Measurements from ENCODE around the gene PHF12. TPM values are rescaled to one million over a fixed set of nuclear protein-coding genes. Genes with fewer than 3 reads are reported as not detected.
"Not testable (repeated sequence)": the region's sequence is repeated elsewhere in the genome, so short reads cannot be mapped to it uniquely, and the experiment has no call there.

Gene PHF12
- total RNA-seq, 4 donors from 2014 or later: 54.8 to 114 (median 72.9) TPM

DNA sequence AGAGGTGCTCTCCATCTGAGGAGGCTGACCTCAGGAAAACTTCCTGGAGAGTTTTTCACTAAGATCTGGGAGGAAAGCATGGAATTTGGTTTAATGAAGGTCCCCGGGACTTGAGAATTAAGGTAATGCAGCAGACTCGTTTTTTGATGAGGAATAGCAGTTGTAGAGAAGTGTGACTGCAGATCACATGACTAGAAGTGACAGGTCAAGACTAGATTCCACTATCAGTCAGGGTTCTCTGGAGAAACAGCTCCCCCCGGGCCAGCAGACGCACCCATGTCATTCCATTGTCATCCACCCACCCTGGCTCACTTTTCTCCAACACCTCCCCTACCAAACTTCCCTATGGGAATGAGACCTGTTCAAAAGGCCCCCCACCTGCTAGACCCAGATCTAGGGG, 46.5 kb downstream of the PHF12 start:
- Histone ChIP-seq H3K27ac (no peak overlapping the region), H3K4me3 (no peak overlapping the region), H3K27me3 (no peaks in the 10 kb centered on the region), H3K9me3 (no peaks in the 10 kb centered on the region), H3K36me3 (peaks cover 0 to 36% (median 0%) of the 10 kb centered on the region in 3 donors), H3K4me1 (peaks cover 0 to 27% (median 6%) of the 10 kb centered on the region in 4 donors)
- DNase-seq: no peak
- no peak for TF ChIP-seq POLR2A (IDR thresholded peaks at IDR 0.05)
- TF ChIP-seq, protein P1, sequence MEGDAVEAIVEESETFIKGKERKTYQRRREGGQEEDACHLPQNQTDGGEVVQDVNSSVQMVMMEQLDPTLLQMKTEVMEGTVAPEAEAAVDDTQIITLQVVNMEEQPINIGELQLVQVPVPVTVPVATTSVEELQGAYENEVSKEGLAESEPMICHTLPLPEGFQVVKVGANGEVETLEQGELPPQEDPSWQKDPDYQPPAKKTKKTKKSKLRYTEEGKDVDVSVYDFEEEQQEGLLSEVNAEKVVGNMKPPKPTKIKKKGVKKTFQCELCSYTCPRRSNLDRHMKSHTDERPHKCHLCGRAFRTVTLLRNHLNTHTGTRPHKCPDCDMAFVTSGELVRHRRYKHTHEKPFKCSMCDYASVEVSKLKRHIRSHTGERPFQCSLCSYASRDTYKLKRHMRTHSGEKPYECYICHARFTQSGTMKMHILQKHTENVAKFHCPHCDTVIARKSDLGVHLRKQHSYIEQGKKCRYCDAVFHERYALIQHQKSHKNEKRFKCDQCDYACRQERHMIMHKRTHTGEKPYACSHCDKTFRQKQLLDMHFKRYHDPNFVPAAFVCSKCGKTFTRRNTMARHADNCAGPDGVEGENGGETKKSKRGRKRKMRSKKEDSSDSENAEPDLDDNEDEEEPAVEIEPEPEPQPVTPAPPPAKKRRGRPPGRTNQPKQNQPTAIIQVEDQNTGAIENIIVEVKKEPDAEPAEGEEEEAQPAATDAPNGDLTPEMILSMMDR (IDR thresholded peaks at IDR 0.05): no peak

- H3K4me3 ChIP-seq: not testable (repeated sequence)
- H3K27ac ChIP-seq: peak overlapping the region in 2 of 4 donors; percentile 20 to 79
Observed at GRCh38 chr17:28903546-28903841, 47.8 kb downstream of the PHF12 start.

DNA sequence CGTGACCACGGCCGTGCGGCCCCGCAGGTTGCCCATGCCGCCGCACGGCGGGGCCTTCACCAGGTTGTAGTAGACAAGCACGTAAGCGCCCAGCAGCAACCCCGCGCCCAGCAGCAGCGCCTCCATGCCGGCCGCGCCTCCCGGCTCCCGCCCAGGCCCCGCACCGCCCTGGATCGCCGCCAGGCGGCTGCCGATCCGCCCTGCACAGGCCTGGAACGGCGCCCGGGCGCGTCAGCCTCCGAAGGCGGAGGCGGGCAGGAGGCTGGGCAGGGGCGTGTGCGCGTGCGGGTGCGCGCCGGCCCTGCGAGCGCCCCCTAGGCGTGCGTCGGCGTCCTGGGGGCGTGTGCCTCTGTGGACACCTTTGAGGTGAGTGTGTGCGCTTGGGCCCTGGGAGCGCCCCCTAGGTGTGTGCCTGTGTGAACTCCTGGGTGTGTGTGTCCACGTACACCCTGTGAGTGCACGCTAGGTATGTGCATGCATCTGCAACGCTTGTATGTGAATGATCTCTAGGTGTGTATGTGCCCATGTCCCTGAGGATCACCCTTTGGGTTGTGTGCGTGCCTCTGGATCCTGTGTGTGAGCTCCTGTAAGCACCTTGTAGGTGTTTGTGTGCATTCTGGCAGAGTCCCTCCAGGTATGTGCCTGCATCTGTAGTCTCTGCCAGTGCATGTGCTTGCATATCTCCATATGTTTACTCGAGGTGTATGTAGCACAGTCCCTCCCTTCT, 48.3 kb downstream of the PHF12 start, which contains the start of gene DHRS13:
DHRS13 (minus strand) TSS at position 261 of the 727 bp plus-strand sequence; CDS start at position 126, 135 bp downstream.
- TF ChIP-seq, protein P1 (IDR thresholded peaks at IDR 0.05): peak; percentile 97 to 100 (median 98)
- TF ChIP-seq POLR2A (IDR thresholded peaks at IDR 0.05): no peak
- peaks cover 0 to 21% (median 0%) of the 10 kb centered on the region in 3 donors for H3K36me3 ChIP-seq

More at GRCh38 chr17:28903546-28903841, 47.8 kb downstream of the PHF12 start:
- not testable (repeated sequence) for H3K9me3 ChIP-seq, DNase-seq, H3K27me3 ChIP-seq
- H3K4me1 ChIP-seq: peaks cover 0 to 20% (median 6%) of the 10 kb centered on the region in 4 donors
- peaks cover 0 to 26% (median 0%) of the 10 kb centered on the region in 3 donors for H3K36me3 ChIP-seq

GRCh38 chr17:28901866-28902818, 49.2 kb downstream of the PHF12 start:
- Histone ChIP-seq H3K4me1 (peaks cover 0 to 19% (median 9%) of the 10 kb centered on the region in 4 donors), H3K36me3 (peaks cover 0 to 12% (median 0%) of the 10 kb centered on the region in 3 donors), H3K27me3 (no peaks in the 10 kb centered on the region), H3K27ac (peak overlapping the region; percentile 64 to 89 (median 84)), H3K9me3 (no peaks in the 10 kb centered on the region), H3K4me3 (peak overlapping the region; percentile 43 to 82 (median 62))
- DNase-seq: peak in 2 of 3 donors; percentile 66 to 78
- no peak for TF ChIP-seq POLR2A (IDR thresholded peaks at IDR 0.05)
- TF ChIP-seq, protein P1 (IDR thresholded peaks at IDR 0.05): no peak

More for the DNA sequence above, 48.3 kb downstream of the PHF12 start, which contains the start of gene DHRS13:
- Histone ChIP-seq H3K4me3 (peak within 1 kb of the TSS; percentile 43 to 82 (median 62)), H3K4me1 (peaks cover 0 to 20% (median 9%) of the 10 kb centered on the region in 4 donors), H3K27me3 (no peaks in the 10 kb centered on the region), H3K27ac (peak within 1 kb of the TSS; percentile 64 to 89 (median 84)), H3K9me3 (no peaks in the 10 kb centered on the region)
- peak; percentile 89 to 96 (median 96) for DNase-seq

DNA sequence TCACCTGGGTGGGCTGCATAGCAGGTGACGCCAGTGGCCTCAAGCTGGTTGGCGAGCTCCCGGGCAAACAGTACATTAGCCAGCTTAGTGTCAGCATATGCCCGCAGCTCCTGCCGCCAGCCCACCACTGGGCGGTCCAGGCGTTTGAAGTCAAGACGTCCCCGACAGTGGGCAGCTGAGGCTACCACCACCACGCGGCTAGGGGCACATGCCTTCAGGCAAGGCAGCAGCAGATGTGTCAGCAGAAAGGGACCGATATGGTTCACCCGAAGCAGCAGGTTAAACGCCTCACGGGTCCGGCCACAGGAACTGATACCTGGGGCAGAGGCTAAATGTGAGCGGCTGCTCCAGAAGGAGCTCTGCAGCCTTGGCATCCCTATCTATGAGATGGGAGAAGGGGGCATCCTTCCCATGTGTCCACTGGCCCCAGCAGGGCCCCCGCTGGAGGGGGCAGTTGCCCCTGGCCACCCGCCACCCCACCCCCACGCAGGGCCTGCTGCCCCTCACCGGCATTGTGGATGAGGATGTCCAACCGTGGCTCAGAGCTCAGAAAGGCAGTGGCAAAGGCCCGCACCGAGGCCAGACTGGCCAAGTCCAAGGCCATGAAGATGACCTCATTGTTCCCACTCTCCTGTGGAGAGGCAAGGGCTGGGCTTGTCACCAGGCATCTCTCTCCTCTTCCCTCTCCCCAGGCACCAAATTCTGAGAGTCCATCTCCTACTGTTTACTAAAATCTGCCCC, 50.2 kb downstream of the PHF12 start:
- no peak overlapping the region for H3K4me3 ChIP-seq
- TF ChIP-seq POLR2A (IDR thresholded peaks at IDR 0.05): no peak
- TF ChIP-seq, protein P1 (IDR thresholded peaks at IDR 0.05): no peak
- no peaks in the 10 kb centered on the region for H3K9me3 ChIP-seq
- H3K4me1 ChIP-seq: peaks cover 0 to 24% (median 11%) of the 10 kb centered on the region in 4 donors
- H3K27me3 ChIP-seq: no peaks in the 10 kb centered on the region
- H3K36me3 ChIP-seq: peaks cover 0 to 5% (median 0%) of the 10 kb centered on the region in 3 donors
- no peak for DNase-seq
- H3K27ac ChIP-seq: no peak overlapping the region

All from Peyer's patch (tissue), 4 donors.